Activated CD4-positive, CD25-positive, alpha-beta regulatory T cell (primary cell): ENCODE results near the gene GTPBP6.
"Not testable (repeated sequence)": the region's sequence is repeated elsewhere in the genome, so short reads cannot be mapped to it uniquely, and the experiment has no call there.

Experiments
- DNase-seq, 4 experiments: peaks; one replicate each; lab custom pipeline; 2025; lab: John Stamatoyannopoulos, UW

GTPBP6 gene

GRCh38 chrX:335758-336155, 17.2 kb upstream of the GTPBP6 start:
- no peak for DNase-seq

GRCh38 chrX:334971-335757, 16.6 kb upstream of the GTPBP6 start:
- peak in 1 of 4 experiments; percentile 1 for DNase-seq

- DNase-seq: no peak
These were observed 15.8 kb upstream of the GTPBP6 start for GRCh38 chrX:334331-334891.

GRCh38 chrX:333611-334311, 15.2 kb upstream of the GTPBP6 start:
- DNase-seq: no peak

- no peak for DNase-seq
These were observed 14.5 kb upstream of the GTPBP6 start for GRCh38 chrX:332916-333610.

- no peak for DNase-seq
These were observed 13.9 kb upstream of the GTPBP6 start for GRCh38 chrX:332496-332860.

GRCh38 chrX:331825-332495, 13.4 kb upstream of the GTPBP6 start:
- peak in 1 of 4 experiments; percentile 1 for DNase-seq

- DNase-seq: peak in 1 of 4 experiments; percentile 26
These were observed 12.7 kb upstream of the GTPBP6 start for GRCh38 chrX:331151-331824.

- DNase-seq: no peak
These were observed 12.1 kb upstream of the GTPBP6 start for GRCh38 chrX:330726-331150.

- DNase-seq: not testable (repeated sequence)
These were observed 11.6 kb upstream of the GTPBP6 start for GRCh38 chrX:330141-330725.

GRCh38 chrX:329291-329910, 10.8 kb upstream of the GTPBP6 start:
- no peak for DNase-seq

GRCh38 chrX:327660-328126, 9.1 kb upstream of the GTPBP6 start:
- no peak for DNase-seq

- DNase-seq: not testable (repeated sequence)
These were observed 6.1 kb upstream of the GTPBP6 start for GRCh38 chrX:324664-325063.

GRCh38 chrX:323721-324628, 5.4 kb upstream of the GTPBP6 start:
- DNase-seq: no peak

GRCh38 chrX:320126-320783, 1.7 kb upstream of the GTPBP6 start:
- DNase-seq: no peak

GRCh38 chrX:319579-320125, 1.1 kb upstream of the GTPBP6 start:
- no peak for DNase-seq

GRCh38 chrX:318068-318738, 393 bp downstream of the GTPBP6 start:
- DNase-seq: no peak
